Measurements from ENCODE around the gene HTD2.

HTD2 gene

DNA sequence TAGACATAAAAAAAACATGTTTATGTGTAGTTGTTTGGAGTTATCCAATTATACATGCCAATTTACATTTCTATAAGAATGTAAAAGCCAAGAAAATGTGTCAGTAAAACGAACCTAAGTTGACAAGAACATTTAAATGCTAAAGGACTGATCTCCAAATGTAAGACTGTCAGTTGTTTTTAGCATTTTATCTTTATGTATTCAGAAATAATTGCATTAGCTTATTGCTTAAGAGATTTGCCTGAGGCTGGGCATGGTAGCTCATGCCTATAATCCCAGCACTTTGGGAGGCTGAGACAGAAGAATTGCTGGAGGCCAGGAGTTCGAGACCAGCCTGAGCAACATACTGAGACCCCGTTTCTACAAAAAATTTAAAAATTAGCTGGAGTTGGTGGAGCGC lies 53.3 kb downstream of the HTD2 start:
- DNase-seq = no peak

DNA sequence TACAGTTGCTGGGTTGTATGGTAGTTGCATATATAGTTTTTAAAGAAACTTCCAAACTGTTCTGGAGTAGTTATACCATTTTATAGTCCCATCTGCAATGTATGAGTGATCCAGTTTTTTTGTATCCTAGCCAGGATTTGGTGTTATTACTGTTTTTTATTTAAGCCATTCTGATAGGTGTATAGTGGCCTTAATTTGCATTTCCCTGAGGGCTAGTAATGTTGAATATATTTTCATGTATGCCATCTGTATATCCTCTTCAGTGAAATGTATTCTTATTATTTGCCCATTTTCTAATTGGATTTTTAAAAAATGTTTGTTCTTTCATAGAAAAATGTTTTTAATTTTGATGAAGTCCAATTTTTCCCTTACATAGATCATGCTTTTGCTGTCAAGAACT lies 55.5 kb downstream of the HTD2 start:
- DNase-seq = no peak

DNA sequence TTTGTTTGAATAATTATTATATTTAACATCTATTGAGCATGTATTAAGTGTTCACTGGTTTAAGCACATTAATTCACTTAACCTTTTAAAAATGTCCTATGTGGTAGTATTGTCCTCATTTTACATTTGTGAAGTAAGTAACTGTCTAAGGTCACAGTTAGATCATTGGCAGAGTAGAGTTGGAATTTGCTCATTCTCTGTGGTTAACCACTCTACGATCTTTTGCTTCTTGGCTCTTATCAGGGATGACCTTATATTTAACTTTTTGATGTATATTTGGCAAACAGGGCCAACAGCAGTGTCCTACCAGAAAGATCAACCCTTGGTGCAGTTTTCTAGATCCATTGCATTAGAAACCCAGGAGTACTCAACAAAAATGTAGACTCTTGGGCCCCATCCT lies 60.4 kb downstream of the HTD2 start:
- DNase-seq = peak; percentile 86

DNA sequence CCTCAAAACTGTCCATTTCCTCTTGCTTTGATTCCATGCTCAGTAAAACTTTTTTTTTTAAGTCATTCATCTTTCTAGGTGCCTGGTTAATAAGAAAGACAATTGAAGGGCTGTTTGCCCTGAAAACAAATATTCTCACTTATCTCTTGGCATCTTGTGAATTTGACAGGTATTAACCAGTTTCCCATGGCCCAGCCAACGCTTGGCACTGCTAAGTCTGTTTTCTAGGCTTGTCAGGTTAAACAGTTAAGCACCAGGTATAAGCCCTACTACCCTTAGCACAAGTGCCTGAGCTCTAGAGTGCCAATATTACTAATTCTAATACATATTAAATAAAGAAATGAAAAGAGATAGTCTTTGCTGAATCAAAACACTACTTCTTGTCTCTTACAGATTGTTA lies 62.7 kb downstream of the HTD2 start:
- DNase-seq = no peak
